Glutamatergic neuron (in vitro differentiated cells): ENCODE results near the gene SPATA25. TPM values are rescaled to one million over a fixed set of nuclear protein-coding genes. Genes with fewer than 3 reads are reported as not detected.

Source experiments
- DNase-seq: peaks from one replicate; pipeline ENCODE4 v3.0.0; 2022
- H3K27ac Mint-ChIP-seq: one replicate; pipeline ENCODE4 v1.8.0; 2020; ENCODE audit warnings: mild to moderate bottlenecking, mixed read lengths, inconsistent platforms; ENCODE audit not compliant: unreplicated experiment
- H3K27me3 Mint-ChIP-seq: one replicate; pipeline ENCODE4 v1.8.0; 2020; ENCODE audit warnings: mild to moderate bottlenecking, moderate library complexity, mixed read lengths, inconsistent platforms; ENCODE audit not compliant: unreplicated experiment
- H3K36me3 Mint-ChIP-seq: one replicate; pipeline ENCODE4 v1.8.0; 2020; ENCODE audit warnings: mild to moderate bottlenecking, mixed read lengths, inconsistent platforms; ENCODE audit not compliant: unreplicated experiment
- H3K4me1 Mint-ChIP-seq: one replicate; pipeline ENCODE4 v1.8.0; 2020; ENCODE audit warnings: mild to moderate bottlenecking, low read depth, mixed read lengths, inconsistent platforms; ENCODE audit not compliant: unreplicated experiment
- H3K4me3 Mint-ChIP-seq: one replicate; pipeline ENCODE4 v1.8.0; 2020; ENCODE audit warnings: mild to moderate bottlenecking, mixed read lengths, inconsistent platforms; ENCODE audit not compliant: unreplicated experiment
- H3K9me3 Mint-ChIP-seq: one replicate; pipeline ENCODE4 v1.8.0; 2020; ENCODE audit warnings: mild to moderate bottlenecking, moderate library complexity, mixed read lengths, inconsistent platforms; ENCODE audit not compliant: unreplicated experiment
- CTCF ChIP-seq: fragments of 200-600 bp; sonication (generic); IDR thresholded peaks from one replicate; pipeline ENCODE4 v1.5.0; 2021; ENCODE audit not compliant: partially characterized antibody, unreplicated experiment
- total RNA-seq: library from RNA; stranded (reverse); fragmentation: NEBNext Ultra II Directional; extraction: Animal tissue kit (Norgen Biotek cat#: 25700); gene quantifications from one replicate; pipeline ENCODE4 v1.2.1, GENCODE V29; 2021; ENCODE audit not compliant: unreplicated experiment

The SPATA25 gene
- total RNA-seq, 1 donor from 2014 or later = 1.2 TPM

GRCh38 chr20:45842169-45842812 lies 45.1 kb downstream of the SPATA25 start:
- H3K27ac Mint-ChIP-seq = no peak overlapping the region
- peaks cover 2% of the 10 kb centered on the region for H3K27me3 Mint-ChIP-seq
- TF ChIP-seq CTCF = no peak
- H3K4me3 Mint-ChIP-seq = no peak overlapping the region
- no peaks in the 10 kb centered on the region for H3K4me1 Mint-ChIP-seq
- H3K9me3 Mint-ChIP-seq = no peaks in the 10 kb centered on the region
- H3K36me3 Mint-ChIP-seq = no peaks in the 10 kb centered on the region
- DNase-seq = no peak

DNA sequence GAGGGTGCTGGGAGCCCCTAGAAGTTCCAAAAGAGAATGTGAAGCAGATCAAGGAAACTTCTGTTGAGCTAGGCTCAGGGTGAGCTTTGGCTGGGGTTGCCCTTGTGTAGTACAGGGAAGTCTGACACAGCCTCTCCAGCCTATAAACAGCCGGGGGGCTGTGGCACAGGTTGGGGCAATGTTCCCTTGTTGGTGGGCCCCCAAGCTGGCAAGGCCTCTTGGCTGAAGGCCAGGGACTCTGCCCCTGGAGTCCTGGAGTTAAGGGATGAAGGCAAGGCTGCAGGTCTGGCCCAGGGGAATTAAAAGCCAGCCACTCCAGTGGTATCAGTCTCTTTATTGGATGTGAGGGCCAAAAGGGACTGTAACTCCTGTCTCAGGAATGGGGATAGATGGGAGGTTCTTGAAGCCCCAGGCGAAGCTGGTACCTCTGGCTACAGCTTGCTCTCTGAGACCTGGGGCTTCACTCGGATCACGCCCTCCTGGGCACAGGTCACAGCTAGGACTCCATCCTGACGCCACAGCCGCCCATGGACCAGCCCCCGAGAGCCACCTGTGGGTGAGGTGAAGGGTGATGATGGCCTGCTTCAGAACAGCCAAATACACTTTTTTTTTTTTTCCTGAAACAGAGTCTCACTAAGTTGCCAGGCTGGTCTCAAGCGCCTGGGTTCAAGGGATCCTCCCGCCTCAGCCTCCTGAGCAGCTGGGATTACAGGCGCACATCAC lies 45.9 kb downstream of the SPATA25 start:
- no peak for TF ChIP-seq CTCF
- H3K4me3 Mint-ChIP-seq = no peak overlapping the region
- H3K27ac Mint-ChIP-seq = no peak overlapping the region
- H3K27me3 Mint-ChIP-seq = peaks cover 2% of the 10 kb centered on the region
- no peaks in the 10 kb centered on the region for H3K4me1 Mint-ChIP-seq
- DNase-seq = no peak
- no peaks in the 10 kb centered on the region for H3K9me3 Mint-ChIP-seq
- H3K36me3 Mint-ChIP-seq = no peaks in the 10 kb centered on the region

DNA sequence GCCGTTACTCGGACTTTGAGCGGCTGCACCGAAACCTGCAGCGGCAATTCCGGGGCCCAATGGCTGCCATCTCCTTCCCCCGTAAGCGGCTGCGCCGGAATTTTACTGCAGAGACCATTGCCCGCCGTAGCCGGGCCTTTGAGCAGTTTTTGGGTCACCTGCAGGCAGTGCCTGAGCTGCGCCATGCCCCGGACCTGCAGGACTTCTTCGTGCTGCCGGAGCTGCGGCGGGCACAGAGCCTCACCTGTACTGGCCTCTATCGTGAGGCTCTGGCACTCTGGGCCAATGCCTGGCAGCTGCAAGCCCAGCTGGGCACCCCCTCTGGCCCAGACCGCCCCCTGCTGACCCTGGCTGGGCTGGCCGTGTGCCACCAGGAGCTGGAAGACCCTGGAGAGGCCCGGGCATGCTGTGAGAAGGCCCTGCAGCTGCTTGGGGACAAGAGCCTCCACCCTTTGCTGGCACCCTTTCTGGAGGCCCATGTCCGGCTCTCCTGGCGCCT lies 46.7 kb downstream of the SPATA25 start:
- Mint-ChIP-seq H3K27ac (no peak overlapping the region), H3K4me3 (no peak overlapping the region), H3K27me3 (peaks cover 2% of the 10 kb centered on the region), H3K4me1 (no peaks in the 10 kb centered on the region), H3K9me3 (no peaks in the 10 kb centered on the region), H3K36me3 (no peaks in the 10 kb centered on the region)
- no peak for TF ChIP-seq CTCF
- DNase-seq = no peak

DNA sequence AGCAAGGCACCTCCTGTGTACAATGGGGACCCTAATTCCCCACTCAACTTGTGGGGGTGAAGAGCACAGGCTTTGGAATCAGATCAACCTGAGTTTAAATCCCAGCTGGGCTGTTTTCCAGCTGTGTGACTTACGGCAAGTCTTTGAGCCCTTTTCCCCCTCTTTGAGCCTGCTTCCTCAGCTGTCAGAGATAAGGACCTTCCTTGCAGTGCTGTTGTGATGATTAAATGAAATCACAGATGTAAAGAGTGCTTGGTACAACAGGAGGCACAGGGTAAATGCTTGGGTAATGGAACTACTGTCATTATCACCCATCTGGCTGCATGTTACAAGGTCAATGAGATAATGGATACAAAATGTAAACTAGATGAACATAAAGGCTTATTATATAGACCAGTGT lies 50.6 kb downstream of the SPATA25 start:
- H3K27me3 Mint-ChIP-seq = no peaks in the 10 kb centered on the region
- no peak for TF ChIP-seq CTCF
- no peak for DNase-seq
- no peaks in the 10 kb centered on the region for H3K9me3 Mint-ChIP-seq
- H3K4me3 Mint-ChIP-seq = no peak overlapping the region
- H3K27ac Mint-ChIP-seq = no peak overlapping the region
- H3K36me3 Mint-ChIP-seq = no peaks in the 10 kb centered on the region
- H3K4me1 Mint-ChIP-seq = no peaks in the 10 kb centered on the region

Other genes with a start within 250 kb of the SPATA25 start
- gene WFDC11, start 217.4 kb downstream of the SPATA25 start, total RNA-seq = not detected
- gene WFDC13, start 185.6 kb downstream of the SPATA25 start, total RNA-seq = not detected
- gene WFDC10B, start 182.6 kb downstream of the SPATA25 start, total RNA-seq = not detected
- gene SPINT4, start 165.3 kb downstream of the SPATA25 start, total RNA-seq = not detected
- not detected for gene WFDC3, start 95.7 kb downstream of the SPATA25 start, total RNA-seq
- gene DNTTIP1, start 95.7 kb downstream of the SPATA25 start, total RNA-seq = 27.0 TPM
- 33.0 TPM for gene UBE2C, start 75.0 kb downstream of the SPATA25 start, total RNA-seq
- gene TNNC2, start 60.3 kb downstream of the SPATA25 start, total RNA-seq = 0.64 TPM
- 10.2 TPM for gene SNX21, start 53.8 kb downstream of the SPATA25 start, total RNA-seq
- gene ACOT8, start 30.2 kb downstream of the SPATA25 start, total RNA-seq = 33.8 TPM
- 7.9 TPM for gene ZSWIM3, start 30.0 kb downstream of the SPATA25 start, total RNA-seq
- 10.2 TPM for gene ZSWIM1, start 6.4 kb downstream of the SPATA25 start, total RNA-seq
- gene NEURL2, start 3.6 kb upstream of the SPATA25 start, total RNA-seq = 3.5 TPM
- 63.7 TPM for gene CTSA, start 3.7 kb upstream of the SPATA25 start, total RNA-seq
- 29.7 TPM for gene PLTP, start 24.5 kb upstream of the SPATA25 start, total RNA-seq
- 37.6 TPM for gene PCIF1, start 47.1 kb upstream of the SPATA25 start, total RNA-seq
- gene ZNF335, start 84.6 kb upstream of the SPATA25 start, total RNA-seq = 23.1 TPM
- gene MMP9, start 121.3 kb upstream of the SPATA25 start, total RNA-seq = 0.17 TPM
- gene SLC12A5, start 141.6 kb upstream of the SPATA25 start, total RNA-seq = 10.4 TPM
- 42.9 TPM for gene NCOA5, start 202.3 kb upstream of the SPATA25 start, total RNA-seq
- gene CD40, start 230.7 kb upstream of the SPATA25 start, total RNA-seq = 1.2 TPM